H1 (cell line): ENCODE data around the gene NT5DC3. TPM values are rescaled to one million over a fixed set of nuclear protein-coding genes. Genes with fewer than 3 reads are reported as not detected.

ENCODE experiments used
- BRCA1 ChIP-seq: IDR thresholded peaks from 2 replicates; pipeline ENCODE4 v1.6.1; 2012; ENCODE audit warnings: low read depth, low read length, improper control_type of control experiment
- CHD2 ChIP-seq: IDR thresholded peaks from 2 replicates; pipeline ENCODE4 v1.6.1; 2012; ENCODE audit warnings: low read length, improper control_type of control experiment
- FOSL1 ChIP-seq: IDR thresholded peaks from 2 replicates; pipeline ENCODE4 v1.6.1; 2011; ENCODE audit warnings: mild to moderate bottlenecking, low read depth, low read length, moderate library complexity; ENCODE audit not compliant: insufficient read depth
- JUND ChIP-seq: IDR thresholded peaks from 2 replicates; pipeline ENCODE4 v1.6.1; 2011; ENCODE audit warnings: mild to moderate bottlenecking, improper control_type of control experiment, low read length
- NRF1 ChIP-seq: IDR thresholded peaks from 2 replicates; pipeline ENCODE4 v1.6.1; 2011; ENCODE audit warnings: mild to moderate bottlenecking, low read depth, low read length, improper control_type of control experiment
- POLR2AphosphoS5 ChIP-seq: IDR thresholded peaks from 2 replicates; pipeline ENCODE4 v1.6.1; 2011; ENCODE audit warnings: low read depth, low read length
- RBBP5 ChIP-seq: IDR thresholded peaks from 2 replicates; pipeline ENCODE4 v1.7.1; 2012; ENCODE audit warnings: low read depth, mild to moderate bottlenecking, inconsistent platforms, low read length, moderate library complexity, borderline replicate concordance
- RXRA ChIP-seq: IDR thresholded peaks from 2 replicates; pipeline ENCODE4 v1.6.1; 2011; ENCODE audit warnings: low read depth, mild to moderate bottlenecking, low read length, moderate library complexity; ENCODE audit not compliant: insufficient read depth
- TCF12 ChIP-seq: IDR thresholded peaks from 2 replicates; pipeline ENCODE4 v1.6.1; 2011; ENCODE audit warnings: low read depth, mild to moderate bottlenecking, low read length
- YY1 ChIP-seq: IDR thresholded peaks from 2 replicates; pipeline ENCODE4 v1.6.1; 2011; ENCODE audit warnings: low read depth, mild to moderate bottlenecking, low read length
- polyA plus RNA-seq, 7 experiments: library from polyadenylated mRNA; depleted of rRNA in 3 of 7; stranded (reverse) in 5 of 7; unstranded in 2 of 7; fragments of >200 nt in 5 of 7; fragments of 200-250 nt in 2 of 7; gene quantifications; 1 replicate in 5 of 7; 2 replicates in 1 of 7; 4 replicates in 1 of 7; pipeline versions ENCODE4 v1.2.1 to v1.2.3, GENCODE V29; 2011 to 2013; ENCODE audit warnings: missing spikeins in 2 of 7, mixed read lengths in 2 of 7
- total RNA-seq: library from RNA; stranded (reverse); fragmentation: NEBNext Ultra II Directional; extraction: Animal tissue kit (Norgen Biotek cat#: 25700); gene quantifications from 2 replicates; pipeline ENCODE4 v1.2.1, GENCODE V29; 2021
- TF ChIP-seq, protein P1 (sequence below): fragments of 300-600 bp; sonication (generic); IDR thresholded peaks from 2 replicates; pipeline ENCODE4 v1.7.1; 2012; ENCODE audit warnings: low read length, moderate library complexity, mild to moderate bottlenecking, inconsistent platforms; ENCODE audit not compliant: insufficient replicate concordance

NT5DC3 gene
- total and polyA plus RNA-seq, 2 of the 8 experiments (the other 6 are each of a cell fraction or from before 2014, with no cell fraction given), result 5.4 to 14.8 TPM

GRCh38 chr12:103832048-103832997 lies 8.7 kb downstream of the NT5DC3 start (continued):
- TF ChIP-seq, protein P1, sequence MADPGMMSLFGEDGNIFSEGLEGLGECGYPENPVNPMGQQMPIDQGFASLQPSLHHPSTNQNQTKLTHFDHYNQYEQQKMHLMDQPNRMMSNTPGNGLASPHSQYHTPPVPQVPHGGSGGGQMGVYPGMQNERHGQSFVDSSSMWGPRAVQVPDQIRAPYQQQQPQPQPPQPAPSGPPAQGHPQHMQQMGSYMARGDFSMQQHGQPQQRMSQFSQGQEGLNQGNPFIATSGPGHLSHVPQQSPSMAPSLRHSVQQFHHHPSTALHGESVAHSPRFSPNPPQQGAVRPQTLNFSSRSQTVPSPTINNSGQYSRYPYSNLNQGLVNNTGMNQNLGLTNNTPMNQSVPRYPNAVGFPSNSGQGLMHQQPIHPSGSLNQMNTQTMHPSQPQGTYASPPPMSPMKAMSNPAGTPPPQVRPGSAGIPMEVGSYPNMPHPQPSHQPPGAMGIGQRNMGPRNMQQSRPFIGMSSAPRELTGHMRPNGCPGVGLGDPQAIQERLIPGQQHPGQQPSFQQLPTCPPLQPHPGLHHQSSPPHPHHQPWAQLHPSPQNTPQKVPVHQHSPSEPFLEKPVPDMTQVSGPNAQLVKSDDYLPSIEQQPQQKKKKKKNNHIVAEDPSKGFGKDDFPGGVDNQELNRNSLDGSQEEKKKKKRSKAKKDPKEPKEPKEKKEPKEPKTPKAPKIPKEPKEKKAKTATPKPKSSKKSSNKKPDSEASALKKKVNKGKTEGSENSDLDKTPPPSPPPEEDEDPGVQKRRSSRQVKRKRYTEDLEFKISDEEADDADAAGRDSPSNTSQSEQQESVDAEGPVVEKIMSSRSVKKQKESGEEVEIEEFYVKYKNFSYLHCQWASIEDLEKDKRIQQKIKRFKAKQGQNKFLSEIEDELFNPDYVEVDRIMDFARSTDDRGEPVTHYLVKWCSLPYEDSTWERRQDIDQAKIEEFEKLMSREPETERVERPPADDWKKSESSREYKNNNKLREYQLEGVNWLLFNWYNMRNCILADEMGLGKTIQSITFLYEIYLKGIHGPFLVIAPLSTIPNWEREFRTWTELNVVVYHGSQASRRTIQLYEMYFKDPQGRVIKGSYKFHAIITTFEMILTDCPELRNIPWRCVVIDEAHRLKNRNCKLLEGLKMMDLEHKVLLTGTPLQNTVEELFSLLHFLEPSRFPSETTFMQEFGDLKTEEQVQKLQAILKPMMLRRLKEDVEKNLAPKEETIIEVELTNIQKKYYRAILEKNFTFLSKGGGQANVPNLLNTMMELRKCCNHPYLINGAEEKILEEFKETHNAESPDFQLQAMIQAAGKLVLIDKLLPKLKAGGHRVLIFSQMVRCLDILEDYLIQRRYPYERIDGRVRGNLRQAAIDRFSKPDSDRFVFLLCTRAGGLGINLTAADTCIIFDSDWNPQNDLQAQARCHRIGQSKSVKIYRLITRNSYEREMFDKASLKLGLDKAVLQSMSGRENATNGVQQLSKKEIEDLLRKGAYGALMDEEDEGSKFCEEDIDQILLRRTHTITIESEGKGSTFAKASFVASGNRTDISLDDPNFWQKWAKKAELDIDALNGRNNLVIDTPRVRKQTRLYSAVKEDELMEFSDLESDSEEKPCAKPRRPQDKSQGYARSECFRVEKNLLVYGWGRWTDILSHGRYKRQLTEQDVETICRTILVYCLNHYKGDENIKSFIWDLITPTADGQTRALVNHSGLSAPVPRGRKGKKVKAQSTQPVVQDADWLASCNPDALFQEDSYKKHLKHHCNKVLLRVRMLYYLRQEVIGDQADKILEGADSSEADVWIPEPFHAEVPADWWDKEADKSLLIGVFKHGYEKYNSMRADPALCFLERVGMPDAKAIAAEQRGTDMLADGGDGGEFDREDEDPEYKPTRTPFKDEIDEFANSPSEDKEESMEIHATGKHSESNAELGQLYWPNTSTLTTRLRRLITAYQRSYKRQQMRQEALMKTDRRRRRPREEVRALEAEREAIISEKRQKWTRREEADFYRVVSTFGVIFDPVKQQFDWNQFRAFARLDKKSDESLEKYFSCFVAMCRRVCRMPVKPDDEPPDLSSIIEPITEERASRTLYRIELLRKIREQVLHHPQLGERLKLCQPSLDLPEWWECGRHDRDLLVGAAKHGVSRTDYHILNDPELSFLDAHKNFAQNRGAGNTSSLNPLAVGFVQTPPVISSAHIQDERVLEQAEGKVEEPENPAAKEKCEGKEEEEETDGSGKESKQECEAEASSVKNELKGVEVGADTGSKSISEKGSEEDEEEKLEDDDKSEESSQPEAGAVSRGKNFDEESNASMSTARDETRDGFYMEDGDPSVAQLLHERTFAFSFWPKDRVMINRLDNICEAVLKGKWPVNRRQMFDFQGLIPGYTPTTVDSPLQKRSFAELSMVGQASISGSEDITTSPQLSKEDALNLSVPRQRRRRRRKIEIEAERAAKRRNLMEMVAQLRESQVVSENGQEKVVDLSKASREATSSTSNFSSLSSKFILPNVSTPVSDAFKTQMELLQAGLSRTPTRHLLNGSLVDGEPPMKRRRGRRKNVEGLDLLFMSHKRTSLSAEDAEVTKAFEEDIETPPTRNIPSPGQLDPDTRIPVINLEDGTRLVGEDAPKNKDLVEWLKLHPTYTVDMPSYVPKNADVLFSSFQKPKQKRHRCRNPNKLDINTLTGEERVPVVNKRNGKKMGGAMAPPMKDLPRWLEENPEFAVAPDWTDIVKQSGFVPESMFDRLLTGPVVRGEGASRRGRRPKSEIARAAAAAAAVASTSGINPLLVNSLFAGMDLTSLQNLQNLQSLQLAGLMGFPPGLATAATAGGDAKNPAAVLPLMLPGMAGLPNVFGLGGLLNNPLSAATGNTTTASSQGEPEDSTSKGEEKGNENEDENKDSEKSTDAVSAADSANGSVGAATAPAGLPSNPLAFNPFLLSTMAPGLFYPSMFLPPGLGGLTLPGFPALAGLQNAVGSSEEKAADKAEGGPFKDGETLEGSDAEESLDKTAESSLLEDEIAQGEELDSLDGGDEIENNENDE, result no peak
- no peak for TF ChIP-seq FOSL1
- no peak for TF ChIP-seq BRCA1
- TF ChIP-seq NRF1, result no peak
- no peak for TF ChIP-seq JUND
- TF ChIP-seq YY1, result no peak
- TF ChIP-seq RBBP5, result no peak
- TF ChIP-seq TCF12, result no peak
- TF ChIP-seq CHD2, result no peak
- TF ChIP-seq POLR2AphosphoS5, result no peak
- TF ChIP-seq RXRA, result no peak
